SW 1271 (cell line): ENCODE measurements around the gene PMF1.
A peak's percentile ranks its signal among the peaks of the same experiment; 100 is the strongest.

Experiments used
- DNase-seq, 2 experiments: peaks; one replicate each; lab custom pipeline; 2025; lab: John Stamatoyannopoulos, UW

PMF1 gene

GRCh38 chr1:156266051-156266450, 53.2 kb downstream of the PMF1 start:
- DNase-seq: no peak

- no peak for DNase-seq
Observed at GRCh38 chr1:156268336-156268735, 55.5 kb downstream of the PMF1 start.

DNA sequence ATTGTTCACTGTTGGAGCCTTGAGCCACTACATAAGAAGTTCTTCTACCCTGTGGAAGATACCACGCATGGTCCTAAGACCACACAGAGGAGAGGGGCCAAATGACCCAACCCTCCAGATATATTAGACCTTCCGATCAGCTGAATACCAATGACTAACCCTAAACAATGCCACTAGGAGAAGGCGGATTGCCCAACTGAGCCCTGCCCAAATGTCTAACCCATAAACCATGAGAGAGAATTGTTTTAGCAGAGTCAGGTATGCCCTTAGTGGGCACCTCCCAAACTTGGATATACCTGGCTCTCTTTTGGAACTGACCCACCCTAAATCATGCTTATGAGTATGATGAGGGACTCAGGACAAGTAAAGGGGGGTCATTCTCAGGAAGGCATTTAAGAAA, 57.5 kb downstream of the PMF1 start:
- DNase-seq: no peak

DNA sequence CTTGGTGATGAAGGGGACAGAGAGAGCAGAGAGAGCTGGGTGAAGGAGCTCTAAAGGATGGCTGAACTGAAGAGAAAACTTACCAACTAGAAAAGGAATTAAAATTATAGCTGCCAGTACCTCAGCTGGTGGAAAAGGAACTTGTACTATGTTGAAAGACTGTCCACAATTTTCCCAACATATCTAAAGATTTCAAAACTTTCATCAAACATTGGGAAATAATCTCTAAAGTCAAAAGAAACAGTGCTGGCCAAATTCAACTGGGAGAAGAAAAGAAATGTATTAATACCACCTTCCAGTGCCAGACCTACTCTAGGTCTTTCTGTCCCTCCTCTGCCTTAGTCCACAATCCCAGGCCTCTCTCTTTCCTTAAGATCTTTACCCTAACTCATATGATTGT, 63.7 kb downstream of the PMF1 start:
- no peak for DNase-seq

DNA sequence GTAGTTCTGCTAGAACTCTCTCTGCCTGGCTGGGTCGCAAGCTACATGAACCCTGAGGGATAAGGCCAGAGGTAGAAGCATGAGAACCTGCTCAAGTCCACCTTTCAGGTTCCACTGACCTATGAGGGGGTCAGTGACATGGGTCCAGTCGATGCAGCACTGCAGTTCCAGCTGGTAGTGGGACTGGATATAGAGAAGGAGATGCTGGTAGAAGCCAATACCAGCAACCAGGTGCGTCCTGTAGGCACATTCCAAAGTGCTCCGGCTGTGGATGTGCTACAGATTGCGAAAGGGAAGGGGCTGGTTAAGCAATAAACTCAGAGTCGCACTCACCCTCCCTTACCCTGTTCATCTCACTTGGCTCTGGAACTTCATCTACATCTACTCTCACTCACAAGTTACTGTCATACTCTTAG, 64.2 kb downstream of the PMF1 start:
- no peak for DNase-seq

GRCh38 chr1:156279837-156280236, 67.0 kb downstream of the PMF1 start:
- no peak for DNase-seq

DNA sequence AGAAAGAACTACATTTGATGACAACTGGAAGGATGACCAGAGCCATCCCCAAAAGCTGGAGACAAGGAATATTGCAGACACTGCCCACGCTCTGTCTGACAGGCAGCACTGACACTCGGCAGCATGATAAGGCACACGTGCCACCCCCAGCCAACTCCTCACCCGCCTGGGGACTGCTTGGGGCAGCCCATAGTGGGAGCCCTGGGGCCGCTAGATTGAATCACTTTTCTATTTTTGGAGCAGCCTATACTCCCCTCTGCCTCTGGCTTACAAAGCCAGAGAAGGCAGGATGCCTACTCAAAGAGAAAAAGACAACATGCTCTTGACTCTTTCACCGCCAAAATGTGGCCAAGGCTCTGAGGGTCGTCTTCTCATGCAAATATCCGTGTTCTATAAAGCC, 68.5 kb downstream of the PMF1 start:
- no peak for DNase-seq

DNA sequence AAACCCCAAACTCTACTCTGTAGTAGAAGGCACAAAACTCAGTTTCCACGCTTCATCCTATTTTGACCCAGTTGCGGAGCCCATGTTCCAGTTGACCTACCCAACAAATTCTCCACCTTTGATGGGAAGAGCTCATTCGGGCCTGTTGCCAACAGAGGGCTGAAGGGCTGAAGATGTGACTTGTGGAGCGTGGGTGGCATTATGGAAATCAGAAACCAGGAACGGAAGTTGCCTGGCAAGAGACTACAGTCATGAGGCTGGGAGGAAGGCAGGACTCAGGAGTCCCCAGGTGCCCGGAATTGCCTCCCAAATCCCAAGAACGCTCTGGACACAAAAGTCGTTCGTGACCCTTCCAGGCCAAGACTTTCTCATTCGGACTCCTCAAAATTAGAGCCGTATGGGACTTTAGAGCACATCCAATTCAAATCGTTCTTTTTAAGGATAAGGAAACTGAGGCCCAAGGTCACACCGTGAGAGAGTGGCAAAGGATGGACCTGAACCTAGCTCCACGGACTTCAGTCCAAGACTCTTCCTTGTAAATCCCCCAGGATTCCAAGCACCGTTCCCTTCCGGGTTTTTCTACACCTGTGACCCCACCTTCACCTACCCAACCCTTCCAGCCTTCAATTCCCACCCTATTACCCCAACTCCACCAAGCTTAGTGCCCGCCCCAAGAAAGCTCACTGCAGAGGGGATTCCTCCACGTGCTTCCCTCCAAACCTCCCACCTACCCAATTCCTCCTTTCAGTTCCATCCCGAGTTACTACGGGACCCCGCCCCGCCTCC, 69.1 kb downstream of the PMF1 start:
- peak in 1 of 2 experiments; percentile 34 for DNase-seq

- peak; percentile 69 to 92 for DNase-seq
Observed at GRCh38 chr1:156282479-156283222, 69.8 kb downstream of the PMF1 start, which contains the start of gene SMG5. TSS of gene SMG5 (minus strand) at chr1:156282825. CDS start at chr1:156282680, 145 bp downstream.

- DNase-seq: no peak
Observed at GRCh38 chr1:156283521-156283920, 70.7 kb downstream of the PMF1 start.

GRCh38 chr1:156284112-156284511, 71.3 kb downstream of the PMF1 start, which contains the start of gene TMEM79:
TSS of gene TMEM79 (plus strand) at chr1:156284325. CDS start at chr1:156285227, 902 bp downstream.
- no peak for DNase-seq

DNA sequence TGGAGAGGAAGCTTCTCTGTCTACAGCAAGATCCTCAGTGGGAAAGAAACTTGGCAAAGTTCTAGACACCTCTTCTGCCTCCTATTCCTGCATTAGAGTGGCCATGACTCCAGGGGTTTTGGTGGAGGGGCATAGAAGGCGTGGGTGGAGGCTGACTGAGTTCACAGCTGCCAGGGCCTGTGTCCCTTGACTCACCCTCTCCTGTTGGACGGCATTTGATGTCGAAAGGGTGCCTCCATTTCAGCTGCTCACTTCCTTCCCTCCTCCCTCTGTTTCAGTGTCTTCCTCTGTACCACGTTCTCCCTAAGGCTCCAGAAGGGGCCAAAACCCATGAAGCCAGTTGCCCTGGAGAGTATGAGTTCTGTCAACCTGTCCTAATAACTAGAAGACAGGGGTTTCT, 72.0 kb downstream of the PMF1 start:
- DNase-seq: no peak

DNA sequence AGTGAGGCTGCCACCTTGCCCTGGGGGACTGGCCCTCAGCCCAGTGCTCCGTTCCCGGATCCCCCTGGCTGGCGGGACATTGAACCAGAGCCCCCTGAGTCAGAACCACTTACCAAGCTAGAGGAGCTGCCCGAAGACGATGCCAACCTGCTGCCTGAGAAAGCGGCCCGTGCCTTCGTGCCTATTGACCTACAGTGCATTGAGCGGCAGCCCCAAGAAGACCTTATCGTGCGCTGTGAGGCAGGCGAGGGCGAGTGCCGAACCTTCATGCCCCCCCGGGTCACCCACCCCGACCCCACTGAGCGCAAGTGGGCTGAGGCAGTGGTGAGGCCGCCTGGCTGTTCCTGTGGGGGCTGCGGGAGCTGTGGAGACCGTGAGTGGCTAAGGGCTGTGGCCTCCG, 72.6 kb downstream of the PMF1 start:
- DNase-seq: no peak

DNA sequence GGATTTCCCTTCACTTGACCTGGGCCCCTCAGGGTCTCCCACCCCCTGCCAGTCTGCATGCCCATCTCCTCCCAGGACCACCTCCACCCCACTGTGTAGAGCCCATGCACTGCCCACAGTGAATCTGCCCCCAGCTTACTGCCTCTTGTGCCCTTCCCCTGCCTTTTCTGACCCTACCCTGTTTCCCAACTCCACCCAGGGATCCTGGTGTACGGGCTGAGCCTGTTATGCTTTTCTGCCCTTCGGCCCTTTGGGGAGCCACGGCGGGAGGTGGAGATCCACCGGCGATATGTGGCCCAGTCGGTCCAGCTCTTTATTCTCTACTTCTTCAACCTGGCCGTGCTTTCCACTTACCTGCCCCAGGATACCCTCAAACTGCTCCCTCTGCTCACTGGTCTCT, 73.3 kb downstream of the PMF1 start:
- no peak for DNase-seq
